Brain microvascular endothelial cell (primary cell): ENCODE results near the gene MTFR1L.

Experiments used
- DNase-seq: peaks from one replicate; pipeline ENCODE4 v3.0.0-alpha.2; 2020
- H3K27ac ChIP-seq: fragments of 250-450 bp; sonication (Bioruptor Pico); 2 replicates; pipeline ENCODE4 v1.5.1; 2020; ENCODE audit warnings: mild to moderate bottlenecking, moderate library complexity
- H3K27me3 ChIP-seq: fragments of 250-450 bp; sonication (Bioruptor Pico); replicated peaks from 2 replicates; pipeline ENCODE4 v1.5.1; 2020; ENCODE audit warnings: mild to moderate bottlenecking
- H3K36me3 ChIP-seq: fragments of 250-450 bp; sonication (Bioruptor Pico); replicated peaks from 2 replicates; pipeline ENCODE4 v1.5.1; 2020; ENCODE audit warnings: mild to moderate bottlenecking
- H3K4me3 ChIP-seq: 2 replicates; pipeline ENCODE4 v1.5.1; 2011; ENCODE audit warnings: low read depth, mild to moderate bottlenecking, control low read depth, low read length, moderate library complexity
- in situ Hi-C: cut with HindIII; loops from 2 replicates; pipeline ENCODE4 v1.10.0; 2017; ENCODE audit warnings: low sequenced_read_pairs, low pct_ligation_motif_present
- TF ChIP-seq, protein P1 (sequence below): IDR thresholded peaks from 2 replicates; pipeline ENCODE4 v1.5.1; 2011; ENCODE audit warnings: low read depth, mild to moderate bottlenecking, moderate library complexity, low read length, control low read depth, inconsistent platforms; ENCODE audit errors: missing control alignments

The MTFR1L gene

GRCh38 chr1:25780318-25781129 lies 39.2 kb upstream of the MTFR1L start:
- TF ChIP-seq, protein P1, sequence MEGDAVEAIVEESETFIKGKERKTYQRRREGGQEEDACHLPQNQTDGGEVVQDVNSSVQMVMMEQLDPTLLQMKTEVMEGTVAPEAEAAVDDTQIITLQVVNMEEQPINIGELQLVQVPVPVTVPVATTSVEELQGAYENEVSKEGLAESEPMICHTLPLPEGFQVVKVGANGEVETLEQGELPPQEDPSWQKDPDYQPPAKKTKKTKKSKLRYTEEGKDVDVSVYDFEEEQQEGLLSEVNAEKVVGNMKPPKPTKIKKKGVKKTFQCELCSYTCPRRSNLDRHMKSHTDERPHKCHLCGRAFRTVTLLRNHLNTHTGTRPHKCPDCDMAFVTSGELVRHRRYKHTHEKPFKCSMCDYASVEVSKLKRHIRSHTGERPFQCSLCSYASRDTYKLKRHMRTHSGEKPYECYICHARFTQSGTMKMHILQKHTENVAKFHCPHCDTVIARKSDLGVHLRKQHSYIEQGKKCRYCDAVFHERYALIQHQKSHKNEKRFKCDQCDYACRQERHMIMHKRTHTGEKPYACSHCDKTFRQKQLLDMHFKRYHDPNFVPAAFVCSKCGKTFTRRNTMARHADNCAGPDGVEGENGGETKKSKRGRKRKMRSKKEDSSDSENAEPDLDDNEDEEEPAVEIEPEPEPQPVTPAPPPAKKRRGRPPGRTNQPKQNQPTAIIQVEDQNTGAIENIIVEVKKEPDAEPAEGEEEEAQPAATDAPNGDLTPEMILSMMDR = no peak
- Histone ChIP-seq H3K4me3 (no peak overlapping the region), H3K36me3 (no peaks in the 10 kb centered on the region), H3K27ac (no peak overlapping the region), H3K27me3 (no peaks in the 10 kb centered on the region)
- in situ Hi-C loops = loop anchor here (25.0 kb wide), 1 partner anchor 168 kb away; the partner anchor contains the start of gene MAN1C1
- DNase-seq = no peak

- TF ChIP-seq, protein P1 = no peak
- H3K4me3 ChIP-seq = no peak overlapping the region
- H3K27ac ChIP-seq = no peak overlapping the region
- no peak for DNase-seq
- H3K27me3 ChIP-seq = no peaks in the 10 kb centered on the region
- in situ Hi-C loops = loop anchor here (25.0 kb wide), 1 partner anchor 169 kb away; the partner anchor contains the start of gene MAN1C1
- H3K36me3 ChIP-seq = no peaks in the 10 kb centered on the region
These were observed 38.7 kb upstream of the MTFR1L start for GRCh38 chr1:25781130-25781433.

DNA sequence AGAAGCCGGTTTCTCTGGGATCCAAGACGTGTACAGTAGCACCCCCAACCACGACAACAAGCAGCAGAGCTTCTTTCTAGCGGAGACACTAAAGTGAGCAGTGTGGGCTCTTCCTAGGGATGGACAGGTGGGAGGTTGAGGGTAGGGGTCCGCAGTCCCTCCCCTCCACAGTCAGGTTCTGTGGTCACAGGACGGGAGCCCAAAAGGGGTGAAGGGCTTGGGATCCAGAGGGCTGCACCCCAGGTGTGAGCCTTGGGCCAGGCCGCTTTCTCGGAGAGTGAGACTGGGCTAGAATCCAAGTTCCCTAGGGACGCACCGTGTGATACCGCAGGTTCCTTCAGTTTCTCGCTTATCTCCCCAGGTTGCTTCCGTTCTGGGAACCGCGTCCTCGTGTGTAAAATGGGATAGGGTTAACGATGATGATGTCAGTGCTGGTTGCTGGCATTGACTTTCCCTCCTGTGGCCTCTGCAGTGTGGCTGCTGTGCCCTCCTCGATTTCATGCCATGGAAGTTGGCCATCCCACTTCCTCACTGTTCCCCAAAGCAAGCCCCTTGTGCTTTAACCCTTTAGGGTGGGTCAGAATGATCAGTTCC lies 37.0 kb upstream of the MTFR1L start:
- Histone ChIP-seq H3K4me3 (no peak overlapping the region), H3K27me3 (no peaks in the 10 kb centered on the region), H3K36me3 (no peaks in the 10 kb centered on the region), H3K27ac (no peak overlapping the region)
- DNase-seq = no peak
- in situ Hi-C loops = loop anchor here (25.0 kb wide), 1 partner anchor 170 kb away; the partner anchor contains the start of gene MAN1C1
- TF ChIP-seq, protein P1 = no peak

- Histone ChIP-seq H3K36me3 (no peaks in the 10 kb centered on the region), H3K4me3 (no peak overlapping the region), H3K27me3 (no peaks in the 10 kb centered on the region), H3K27ac (no peak overlapping the region)
- TF ChIP-seq, protein P1 = no peak
- peak; percentile 27 for DNase-seq
- in situ Hi-C loops = loop anchor here (25.0 kb wide), 1 partner anchor 172 kb away; the partner anchor contains the start of gene MAN1C1
These were observed 35.1 kb upstream of the MTFR1L start for GRCh38 chr1:25784575-25785051.

GRCh38 chr1:25785333-25786067 lies 34.3 kb upstream of the MTFR1L start:
- no peak for DNase-seq
- H3K27ac ChIP-seq = no peak overlapping the region
- H3K4me3 ChIP-seq = no peak overlapping the region
- H3K36me3 ChIP-seq = no peaks in the 10 kb centered on the region
- in situ Hi-C loops = loop anchor here (25.0 kb wide), 1 partner anchor 173 kb away; the partner anchor contains the start of gene MAN1C1
- TF ChIP-seq, protein P1 = no peak
- H3K27me3 ChIP-seq = no peaks in the 10 kb centered on the region
